A673 (cell line): ENCODE data around the gene SMYD3.

ENCODE experiments used
- EZH2 ChIP-seq: fragments of 200-600 bp; sonication (generic); IDR thresholded peaks from 2 replicates; pipeline ENCODE4 v1.6.1; 2017; ENCODE audit warnings: borderline replicate concordance, low read depth, mild to moderate bottlenecking, mixed read lengths, antibody characterized with exemption, low read length; ENCODE audit not compliant: poor library complexity, severe bottlenecking
- TF ChIP-seq, protein P1 (sequence below): fragments of 300-800, 200-600 bp; sonication (generic); conservative IDR thresholded peaks from 2 replicates; pipeline ENCODE4 v1.5.1; 2017; ENCODE audit warnings: low read depth, mild to moderate bottlenecking, antibody characterized with exemption, low read length, moderate library complexity, mixed read lengths

DNA sequence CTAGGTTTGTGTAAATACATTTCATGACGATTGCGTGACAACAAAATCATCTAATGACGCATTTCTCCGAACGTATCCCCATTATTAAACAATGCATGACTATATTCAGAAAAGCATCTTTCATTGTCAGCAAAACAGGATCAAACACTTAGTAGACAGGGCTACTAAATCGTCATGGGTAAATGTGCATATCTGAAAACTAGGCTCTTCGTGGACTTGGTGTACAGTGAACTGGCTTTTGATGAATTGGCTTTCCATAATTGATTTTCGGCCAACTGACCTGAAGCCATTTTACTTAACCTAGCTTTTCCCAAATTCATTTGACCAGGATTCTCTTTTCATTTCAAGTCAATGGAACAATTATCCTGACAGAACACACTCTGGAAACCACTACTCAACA lies 665.0 kb downstream of the SMYD3 start:
- TF ChIP-seq, protein P1, sequence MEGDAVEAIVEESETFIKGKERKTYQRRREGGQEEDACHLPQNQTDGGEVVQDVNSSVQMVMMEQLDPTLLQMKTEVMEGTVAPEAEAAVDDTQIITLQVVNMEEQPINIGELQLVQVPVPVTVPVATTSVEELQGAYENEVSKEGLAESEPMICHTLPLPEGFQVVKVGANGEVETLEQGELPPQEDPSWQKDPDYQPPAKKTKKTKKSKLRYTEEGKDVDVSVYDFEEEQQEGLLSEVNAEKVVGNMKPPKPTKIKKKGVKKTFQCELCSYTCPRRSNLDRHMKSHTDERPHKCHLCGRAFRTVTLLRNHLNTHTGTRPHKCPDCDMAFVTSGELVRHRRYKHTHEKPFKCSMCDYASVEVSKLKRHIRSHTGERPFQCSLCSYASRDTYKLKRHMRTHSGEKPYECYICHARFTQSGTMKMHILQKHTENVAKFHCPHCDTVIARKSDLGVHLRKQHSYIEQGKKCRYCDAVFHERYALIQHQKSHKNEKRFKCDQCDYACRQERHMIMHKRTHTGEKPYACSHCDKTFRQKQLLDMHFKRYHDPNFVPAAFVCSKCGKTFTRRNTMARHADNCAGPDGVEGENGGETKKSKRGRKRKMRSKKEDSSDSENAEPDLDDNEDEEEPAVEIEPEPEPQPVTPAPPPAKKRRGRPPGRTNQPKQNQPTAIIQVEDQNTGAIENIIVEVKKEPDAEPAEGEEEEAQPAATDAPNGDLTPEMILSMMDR: no peak
- TF ChIP-seq EZH2: no peak
